Type B pancreatic cell (in vitro differentiated cells): ENCODE measurements around the gene CFAP43. TPM values are rescaled to one million over a fixed set of nuclear protein-coding genes. Genes with fewer than 3 reads are reported as not detected.

Experiments
- DNase-seq: peaks from one replicate; pipeline ENCODE4 v3.0.0; 2021; ENCODE audit warnings: mixed read lengths; ENCODE audit not compliant: unreplicated experiment; ENCODE audit errors: extremely low spot score
- H3K27ac Mint-ChIP-seq: 2 replicates; pipeline ENCODE4 v1.8.0; 2021; ENCODE audit warnings: mild to moderate bottlenecking, mixed read lengths
- H3K27me3 Mint-ChIP-seq: 2 replicates; pipeline ENCODE4 v1.8.0; 2021; ENCODE audit warnings: mixed read lengths
- H3K36me3 Mint-ChIP-seq: 2 replicates; pipeline ENCODE4 v1.8.0; 2021; ENCODE audit warnings: mixed read lengths
- H3K4me1 Mint-ChIP-seq: one replicate; pipeline ENCODE4 v1.8.0; 2021; ENCODE audit warnings: mixed read lengths; ENCODE audit not compliant: unreplicated experiment
- H3K4me3 Mint-ChIP-seq: 2 replicates; pipeline ENCODE4 v1.8.0; 2021; ENCODE audit warnings: mild to moderate bottlenecking, mixed read lengths
- H3K9me3 Mint-ChIP-seq: 2 replicates; pipeline ENCODE4 v1.8.0; 2021; ENCODE audit warnings: mixed read lengths
- CTCF ChIP-seq: fragments of 200-600 bp; sonication (generic); conservative IDR thresholded peaks from 2 replicates; pipeline ENCODE4 v1.5.0; 2021; ENCODE audit warnings: antibody characterized with exemption, mild to moderate bottlenecking
- total RNA-seq: library from RNA; stranded (reverse); gene quantifications from 2 replicates; pipeline ENCODE4 v1.2.1, GENCODE V29; 2021; ENCODE audit warnings: low replicate concordance

Gene CFAP43
- total RNA-seq, 1 donor from 2014 or later = 7.6 TPM

- Mint-ChIP-seq H3K27me3 (peaks cover 6% of the 10 kb centered on the region), H3K9me3 (no peaks in the 10 kb centered on the region), H3K4me3 (no peak overlapping the region), H3K36me3 (no peaks in the 10 kb centered on the region), H3K27ac (no peak overlapping the region), H3K4me1 (no peaks in the 10 kb centered on the region)
- DNase-seq = no peak
- peak; percentile 49 for TF ChIP-seq CTCF
These were observed 92.9 kb downstream of the CFAP43 start for GRCh38 chr10:104139221-104139620.

GRCh38 chr10:104138131-104138530, 94.0 kb downstream of the CFAP43 start:
- no peak overlapping the region for H3K27ac Mint-ChIP-seq
- H3K4me1 Mint-ChIP-seq = no peaks in the 10 kb centered on the region
- no peak overlapping the region for H3K4me3 Mint-ChIP-seq
- no peak for TF ChIP-seq CTCF
- DNase-seq = no peak
- peaks cover 5% of the 10 kb centered on the region for H3K27me3 Mint-ChIP-seq
- no peaks in the 10 kb centered on the region for H3K9me3 Mint-ChIP-seq
- H3K36me3 Mint-ChIP-seq = no peaks in the 10 kb centered on the region

- H3K4me1 Mint-ChIP-seq = no peaks in the 10 kb centered on the region
- peaks cover 10% of the 10 kb centered on the region for H3K27me3 Mint-ChIP-seq
- no peak for DNase-seq
- peaks cover 12% of the 10 kb centered on the region for H3K36me3 Mint-ChIP-seq
- no peak overlapping the region for H3K27ac Mint-ChIP-seq
- H3K4me3 Mint-ChIP-seq = no peak overlapping the region
- no peaks in the 10 kb centered on the region for H3K9me3 Mint-ChIP-seq
- no peak for TF ChIP-seq CTCF
These were observed 102.1 kb downstream of the CFAP43 start for GRCh38 chr10:104130041-104130440.

- Mint-ChIP-seq H3K4me1 (peaks cover 5% of the 10 kb centered on the region), H3K4me3 (no peak overlapping the region), H3K27me3 (peaks cover 5% of the 10 kb centered on the region), H3K36me3 (peaks cover 12% of the 10 kb centered on the region), H3K9me3 (no peaks in the 10 kb centered on the region), H3K27ac (no peak overlapping the region)
- no peak for DNase-seq
- no peak for TF ChIP-seq CTCF
These were observed 104.0 kb downstream of the CFAP43 start for GRCh38 chr10:104128214-104128613.

- Mint-ChIP-seq H3K9me3 (no peaks in the 10 kb centered on the region), H3K36me3 (peaks cover 12% of the 10 kb centered on the region), H3K4me3 (no peak overlapping the region), H3K27ac (no peak overlapping the region), H3K4me1 (peaks cover 11% of the 10 kb centered on the region), H3K27me3 (no peaks in the 10 kb centered on the region)
- TF ChIP-seq CTCF = peak; percentile 50
- DNase-seq = no peak
These were observed 104.8 kb downstream of the CFAP43 start for GRCh38 chr10:104127411-104127810.

GRCh38 chr10:104123397-104123796, 108.8 kb downstream of the CFAP43 start:
- H3K27me3 Mint-ChIP-seq = no peaks in the 10 kb centered on the region
- peak overlapping the region; percentile 75 for H3K4me3 Mint-ChIP-seq
- H3K36me3 Mint-ChIP-seq = peaks cover 8% of the 10 kb centered on the region
- H3K4me1 Mint-ChIP-seq = peaks cover 28% of the 10 kb centered on the region
- TF ChIP-seq CTCF = peak; percentile 52
- no peaks in the 10 kb centered on the region for H3K9me3 Mint-ChIP-seq
- no peak overlapping the region for H3K27ac Mint-ChIP-seq
- DNase-seq = no peak
